HUES48 (cell line): ENCODE measurements around the gene AMZ1.

Source experiments
- H3K27ac ChIP-seq: one replicate; pipeline ENCODE4 v1.7.0; 2013; ENCODE audit warnings: low read depth, low read length, inconsistent platforms
- H3K27me3 ChIP-seq: 2 replicates; pipeline ENCODE4 v1.6.1; 2013; ENCODE audit warnings: mild to moderate bottlenecking, low read length; ENCODE audit not compliant: control insufficient read depth, insufficient read depth
- H3K36me3 ChIP-seq: 2 replicates; pipeline ENCODE4 v1.6.1; 2013; ENCODE audit warnings: low read length; ENCODE audit not compliant: control insufficient read depth, insufficient read depth
- H3K4me1 ChIP-seq: 2 replicates; pipeline ENCODE4 v1.6.1; 2013; ENCODE audit warnings: mild to moderate bottlenecking, low read length; ENCODE audit not compliant: control insufficient read depth, insufficient read depth
- H3K4me3 ChIP-seq: 2 replicates; pipeline ENCODE4 v1.5.1; 2013; ENCODE audit warnings: mild to moderate bottlenecking, low read depth, low read length
- H3K9ac ChIP-seq: 2 replicates; pipeline ENCODE4 v1.6.1; 2013; ENCODE audit warnings: mild to moderate bottlenecking, low read depth, low read length, moderate library complexity
- H3K9me3 ChIP-seq: 2 replicates; pipeline ENCODE4 v1.6.1; 2013; ENCODE audit warnings: low read length; ENCODE audit not compliant: control insufficient read depth, insufficient read depth

AMZ1 gene

GRCh38 chr7:2652736-2653060 lies 35.3 kb upstream of the AMZ1 start:
- H3K4me1 ChIP-seq, result no peaks in the 10 kb centered on the region

GRCh38 chr7:2654059-2654458 lies 33.9 kb upstream of the AMZ1 start:
- H3K36me3 ChIP-seq, result peaks cover 52% of the 10 kb centered on the region
- no peaks in the 10 kb centered on the region for H3K27me3 ChIP-seq
- no peak overlapping the region for H3K4me3 ChIP-seq
- H3K9me3 ChIP-seq, result no peaks in the 10 kb centered on the region
- H3K9ac ChIP-seq, result no peak overlapping the region
- no peaks in the 10 kb centered on the region for H3K4me1 ChIP-seq
- H3K27ac ChIP-seq, result no peak overlapping the region

More at GRCh38 chr7:2652736-2653060, 35.3 kb upstream of the AMZ1 start:
- H3K27me3 ChIP-seq, result no peaks in the 10 kb centered on the region
- peaks cover 51% of the 10 kb centered on the region for H3K36me3 ChIP-seq
- no peak overlapping the region for H3K4me3 ChIP-seq
- no peaks in the 10 kb centered on the region for H3K9me3 ChIP-seq
- H3K27ac ChIP-seq, result no peak overlapping the region
- no peak overlapping the region for H3K9ac ChIP-seq

GRCh38 chr7:2655870-2656614 lies 32.0 kb upstream of the AMZ1 start:
- Histone ChIP-seq H3K9me3 (no peaks in the 10 kb centered on the region), H3K36me3 (peaks cover 42% of the 10 kb centered on the region), H3K4me1 (no peaks in the 10 kb centered on the region), H3K4me3 (no peak overlapping the region), H3K27ac (no peak overlapping the region), H3K27me3 (no peaks in the 10 kb centered on the region), H3K9ac (no peak overlapping the region)

GRCh38 chr7:2657208-2657607 lies 30.8 kb upstream of the AMZ1 start:
- no peaks in the 10 kb centered on the region for H3K4me1 ChIP-seq
- no peaks in the 10 kb centered on the region for H3K27me3 ChIP-seq
- no peaks in the 10 kb centered on the region for H3K9me3 ChIP-seq
- H3K36me3 ChIP-seq, result peaks cover 39% of the 10 kb centered on the region
- H3K27ac ChIP-seq, result no peak overlapping the region
- H3K4me3 ChIP-seq, result no peak overlapping the region
- no peak overlapping the region for H3K9ac ChIP-seq

GRCh38 chr7:2657920-2658671 lies 29.9 kb upstream of the AMZ1 start:
- H3K4me3 ChIP-seq, result no peak overlapping the region

GRCh38 chr7:2658941-2659340 lies 29.1 kb upstream of the AMZ1 start:
- H3K4me1 ChIP-seq, result no peaks in the 10 kb centered on the region
- H3K27ac ChIP-seq, result no peak overlapping the region
- H3K9me3 ChIP-seq, result no peaks in the 10 kb centered on the region
- H3K36me3 ChIP-seq, result peaks cover 36% of the 10 kb centered on the region
- no peak overlapping the region for H3K4me3 ChIP-seq
- no peaks in the 10 kb centered on the region for H3K27me3 ChIP-seq
- no peak overlapping the region for H3K9ac ChIP-seq

More at GRCh38 chr7:2657920-2658671, 29.9 kb upstream of the AMZ1 start:
- H3K9me3 ChIP-seq, result no peaks in the 10 kb centered on the region
- peaks cover 39% of the 10 kb centered on the region for H3K36me3 ChIP-seq
- H3K27ac ChIP-seq, result no peak overlapping the region
- H3K4me1 ChIP-seq, result no peaks in the 10 kb centered on the region
- H3K9ac ChIP-seq, result no peak overlapping the region
- H3K27me3 ChIP-seq, result no peaks in the 10 kb centered on the region

GRCh38 chr7:2659556-2660358 lies 28.2 kb upstream of the AMZ1 start:
- H3K27ac ChIP-seq, result no peak overlapping the region
- no peaks in the 10 kb centered on the region for H3K4me1 ChIP-seq
- H3K9ac ChIP-seq, result no peak overlapping the region
- H3K4me3 ChIP-seq, result no peak overlapping the region
- peaks cover 34% of the 10 kb centered on the region for H3K36me3 ChIP-seq
- H3K27me3 ChIP-seq, result no peaks in the 10 kb centered on the region
- H3K9me3 ChIP-seq, result no peaks in the 10 kb centered on the region

- Histone ChIP-seq H3K4me3 (no peak overlapping the region), H3K36me3 (peaks cover 34% of the 10 kb centered on the region), H3K27me3 (no peaks in the 10 kb centered on the region), H3K27ac (no peak overlapping the region), H3K9me3 (no peaks in the 10 kb centered on the region), H3K4me1 (no peaks in the 10 kb centered on the region), H3K9ac (no peak overlapping the region)
Measured at GRCh38 chr7:2660359-2661095, 27.5 kb upstream of the AMZ1 start.

- H3K9ac ChIP-seq, result no peak overlapping the region
- no peak overlapping the region for H3K27ac ChIP-seq
- peaks cover 34% of the 10 kb centered on the region for H3K36me3 ChIP-seq
- no peak overlapping the region for H3K4me3 ChIP-seq
- H3K4me1 ChIP-seq, result no peaks in the 10 kb centered on the region
- H3K27me3 ChIP-seq, result no peaks in the 10 kb centered on the region
- H3K9me3 ChIP-seq, result no peaks in the 10 kb centered on the region
Measured at GRCh38 chr7:2661096-2661449, 26.9 kb upstream of the AMZ1 start.

- H3K36me3 ChIP-seq, result peaks cover 27% of the 10 kb centered on the region
- no peaks in the 10 kb centered on the region for H3K27me3 ChIP-seq
- H3K9ac ChIP-seq, result no peak overlapping the region
- H3K4me3 ChIP-seq, result no peak overlapping the region
- H3K9me3 ChIP-seq, result no peaks in the 10 kb centered on the region
- H3K4me1 ChIP-seq, result no peaks in the 10 kb centered on the region
- H3K27ac ChIP-seq, result no peak overlapping the region
Measured at GRCh38 chr7:2661602-2662272, 26.3 kb upstream of the AMZ1 start.
